Astrocyte (in vitro differentiated cells and primary cell): ENCODE measurements around the gene KRT79.

ENCODE experiments used
- EZH2 ChIP-seq: IDR thresholded peaks from 2 replicates; pipeline ENCODE4 v1.6.1; 2012; ENCODE audit warnings: mild to moderate bottlenecking, low read length, inconsistent platforms; ENCODE audit not compliant: insufficient read depth
- TF ChIP-seq, protein P1 (sequence below): IDR thresholded peaks from 2 replicates; pipeline ENCODE4 v1.5.1; 2011; ENCODE audit warnings: low read depth, mild to moderate bottlenecking, inconsistent platforms, low read length, moderate library complexity; ENCODE audit not compliant: insufficient read depth

DNA sequence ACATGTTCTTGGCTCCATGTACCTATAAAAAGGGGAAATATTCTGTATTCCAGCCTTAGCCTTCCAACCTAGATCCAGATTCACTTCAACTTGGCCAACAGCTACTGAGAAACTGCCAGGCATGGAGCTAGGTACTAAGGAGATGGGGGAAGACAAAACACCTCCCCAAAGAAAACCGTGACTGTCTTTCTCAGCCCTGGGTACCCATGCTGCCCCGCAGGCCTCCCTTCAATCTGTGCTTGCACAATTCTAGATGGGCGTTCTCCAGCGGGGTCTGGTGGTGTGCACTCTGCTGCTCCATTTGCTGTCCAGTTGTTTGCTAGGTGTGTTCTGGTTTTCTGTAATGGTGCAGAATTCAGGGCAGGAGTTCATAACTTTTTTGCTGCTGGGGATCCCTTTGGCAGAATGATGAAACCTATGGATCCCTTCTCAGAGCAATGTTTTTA is 19.4 kb downstream of the KRT79 start:
- TF ChIP-seq, protein P1, sequence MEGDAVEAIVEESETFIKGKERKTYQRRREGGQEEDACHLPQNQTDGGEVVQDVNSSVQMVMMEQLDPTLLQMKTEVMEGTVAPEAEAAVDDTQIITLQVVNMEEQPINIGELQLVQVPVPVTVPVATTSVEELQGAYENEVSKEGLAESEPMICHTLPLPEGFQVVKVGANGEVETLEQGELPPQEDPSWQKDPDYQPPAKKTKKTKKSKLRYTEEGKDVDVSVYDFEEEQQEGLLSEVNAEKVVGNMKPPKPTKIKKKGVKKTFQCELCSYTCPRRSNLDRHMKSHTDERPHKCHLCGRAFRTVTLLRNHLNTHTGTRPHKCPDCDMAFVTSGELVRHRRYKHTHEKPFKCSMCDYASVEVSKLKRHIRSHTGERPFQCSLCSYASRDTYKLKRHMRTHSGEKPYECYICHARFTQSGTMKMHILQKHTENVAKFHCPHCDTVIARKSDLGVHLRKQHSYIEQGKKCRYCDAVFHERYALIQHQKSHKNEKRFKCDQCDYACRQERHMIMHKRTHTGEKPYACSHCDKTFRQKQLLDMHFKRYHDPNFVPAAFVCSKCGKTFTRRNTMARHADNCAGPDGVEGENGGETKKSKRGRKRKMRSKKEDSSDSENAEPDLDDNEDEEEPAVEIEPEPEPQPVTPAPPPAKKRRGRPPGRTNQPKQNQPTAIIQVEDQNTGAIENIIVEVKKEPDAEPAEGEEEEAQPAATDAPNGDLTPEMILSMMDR: no peak
- TF ChIP-seq EZH2: no peak
